SK-N-SH treated with all-trans-retinoic acid at 6 μM for 48 hours (cell line): ENCODE data around the gene UVRAG.
A peak's percentile ranks its signal among the peaks of the same experiment; 100 is the strongest.
"Not testable (repeated sequence)": the region's sequence is repeated elsewhere in the genome, so short reads cannot be mapped to it uniquely, and the experiment has no call there.

Experiments
- ATAC-seq: fragments of 200-7000 bp; cut with Tn5 transposase; 3 replicates; pipeline ENCODE4 v1.9.1; 2020; ENCODE audit warnings: mild to moderate bottlenecking, moderate library complexity
- ARNTL ChIP-seq: fragments of 450-650 bp; formaldehyde crosslinking; IDR thresholded peaks from 2 replicates; pipeline ENCODE4 v1.5.0; 2020; ENCODE audit warnings: low read depth, mild to moderate bottlenecking, moderate library complexity, borderline replicate concordance
- BACH2 ChIP-seq: fragments of 250-450 bp; sonication (Bioruptor Pico); IDR thresholded peaks from 2 replicates; pipeline ENCODE4 v1.9.0; 2021; ENCODE audit warnings: mild to moderate bottlenecking, borderline replicate concordance
- CREB5 ChIP-seq: fragments of 250-450 bp; sonication (Bioruptor Pico); IDR thresholded peaks from 2 replicates; pipeline ENCODE4 v1.5.1; 2020; ENCODE audit warnings: low read depth, mild to moderate bottlenecking, moderate library complexity
- CSDC2 ChIP-seq: fragments of 250-450 bp; sonication (Bioruptor Pico); IDR thresholded peaks from 2 replicates; pipeline ENCODE4 v1.5.0; 2020; ENCODE audit warnings: mild to moderate bottlenecking, moderate library complexity
- CSRNP3 ChIP-seq: fragments of 250-450 bp; sonication (Bioruptor Pico); IDR thresholded peaks from 2 replicates; pipeline ENCODE4 v1.5.1; 2021; ENCODE audit warnings: mild to moderate bottlenecking, moderate library complexity
- ESRRG ChIP-seq: fragments of 250-450 bp; sonication (Bioruptor Pico); IDR thresholded peaks from 2 replicates; pipeline ENCODE4 v1.6.1; 2021; ENCODE audit warnings: mild to moderate bottlenecking
- GLIS3 ChIP-seq: fragments of 250-450 bp; sonication (Bioruptor Pico); IDR thresholded peaks from 2 replicates; pipeline ENCODE4 v1.5.0; 2020; ENCODE audit warnings: mild to moderate bottlenecking, moderate library complexity
- ISL1 ChIP-seq: fragments of 250-450 bp; sonication (Bioruptor Pico); IDR thresholded peaks from 2 replicates; pipeline ENCODE4 v2.1.2; 2022; ENCODE audit warnings: mild to moderate bottlenecking, moderate library complexity
- OSR1 ChIP-seq: fragments of 250-450 bp; sonication (Bioruptor Pico); IDR thresholded peaks from 2 replicates; pipeline ENCODE4 v1.8.0; 2022; ENCODE audit warnings: moderate library complexity, mild to moderate bottlenecking, inconsistent platforms
- PATZ1 ChIP-seq: fragments of 250-450 bp; sonication (Bioruptor Pico); IDR thresholded peaks from 2 replicates; pipeline ENCODE4 v1.8.0; 2020; ENCODE audit warnings: mild to moderate bottlenecking, moderate library complexity, borderline replicate concordance
- POU6F1 ChIP-seq: fragments of 250-450 bp; sonication (Bioruptor Pico); IDR thresholded peaks from 2 replicates; pipeline ENCODE4 v1.8.0; 2021; ENCODE audit warnings: low read depth, mild to moderate bottlenecking, moderate library complexity, borderline replicate concordance
- PPARA ChIP-seq: fragments of 250-450 bp; sonication (Bioruptor Pico); IDR thresholded peaks from 2 replicates; pipeline ENCODE4 v1.5.0; 2020; ENCODE audit warnings: mild to moderate bottlenecking, borderline replicate concordance
- RARB ChIP-seq: fragments of 250-450 bp; sonication (Bioruptor Pico); IDR thresholded peaks from 2 replicates; pipeline ENCODE4 v1.8.0; 2021; ENCODE audit warnings: mild to moderate bottlenecking, moderate library complexity
- SNAI2 ChIP-seq: fragments of 250-450 bp; sonication (Bioruptor Pico); IDR thresholded peaks from 2 replicates; pipeline ENCODE4 v1.5.0; 2020; ENCODE audit warnings: mild to moderate bottlenecking, moderate library complexity
- TCF4 ChIP-seq: fragments of 250-450 bp; sonication (Bioruptor Pico); IDR thresholded peaks from 2 replicates; pipeline ENCODE4 v1.8.0; 2021; ENCODE audit warnings: mild to moderate bottlenecking, moderate library complexity, borderline replicate concordance
- TOX ChIP-seq: fragments of 250-450 bp; sonication (Bioruptor Pico); IDR thresholded peaks from 2 replicates; pipeline ENCODE4 v1.8.0; 2021; ENCODE audit warnings: mild to moderate bottlenecking, moderate library complexity, borderline replicate concordance
- ZC3H10 ChIP-seq: fragments of 250-450 bp; sonication (Bioruptor Pico); IDR thresholded peaks from 2 replicates; pipeline ENCODE4 v1.5.1; 2021; ENCODE audit warnings: mild to moderate bottlenecking, moderate library complexity
- ZFP3 ChIP-seq: fragments of 250-450 bp; sonication (Bioruptor Pico); IDR thresholded peaks from 2 replicates; pipeline ENCODE4 v1.5.0; 2020; ENCODE audit warnings: mild to moderate bottlenecking, moderate library complexity
- ZFP30 ChIP-seq: fragments of 450-650 bp; formaldehyde crosslinking; IDR thresholded peaks from 2 replicates; pipeline ENCODE4 v1.5.0; 2022; ENCODE audit warnings: mild to moderate bottlenecking, moderate library complexity
- ZNF565 ChIP-seq: fragments of 450-650 bp; formaldehyde crosslinking; conservative IDR thresholded peaks from 2 replicates; pipeline ENCODE4 v1.5.0; 2020; ENCODE audit warnings: low read depth, mild to moderate bottlenecking, moderate library complexity
- ZNF8 ChIP-seq: fragments of 450-650 bp; formaldehyde crosslinking; IDR thresholded peaks from 2 replicates; pipeline ENCODE4 v1.5.0; 2020; ENCODE audit warnings: mild to moderate bottlenecking, moderate library complexity

The UVRAG gene

GRCh38 chr11:75929706-75930105 is 114.7 kb downstream of the UVRAG start:
- TF ChIP-seq PATZ1: no peak
- no peak for TF ChIP-seq ZNF565 (CRISPR knock-in tag)
- TF ChIP-seq RARB (CRISPR knock-in tag): no peak
- no peak for TF ChIP-seq TOX (CRISPR knock-in tag)
- no peak for TF ChIP-seq GLIS3 (CRISPR knock-in tag)
- TF ChIP-seq ZNF8 (CRISPR knock-in tag): no peak
- no peak for TF ChIP-seq BACH2
- TF ChIP-seq ARNTL (CRISPR knock-in tag): no peak
- TF ChIP-seq ISL1 (CRISPR knock-in tag): no peak
- no peak for TF ChIP-seq CSRNP3 (CRISPR knock-in tag)
- no peak for TF ChIP-seq CSDC2 (CRISPR knock-in tag)
- no peak for ATAC-seq

GRCh38 chr11:75930534-75930933 is 115.5 kb downstream of the UVRAG start:
- TF ChIP-seq TCF4: no peak
- no peak for TF ChIP-seq ESRRG (CRISPR knock-in tag)
- TF ChIP-seq PATZ1: no peak
- TF ChIP-seq RARB (CRISPR knock-in tag): no peak
- no peak for TF ChIP-seq BACH2
- TF ChIP-seq ZFP30 (CRISPR knock-in tag): no peak
- no peak for TF ChIP-seq PPARA (CRISPR knock-in tag)
- TF ChIP-seq ISL1 (CRISPR knock-in tag): no peak
- no peak for TF ChIP-seq CSDC2 (CRISPR knock-in tag)
- no peak for TF ChIP-seq GLIS3 (CRISPR knock-in tag)
- TF ChIP-seq CSRNP3 (CRISPR knock-in tag): no peak
- no peak for TF ChIP-seq SNAI2 (CRISPR knock-in tag)
- no peak for TF ChIP-seq CREB5 (CRISPR knock-in tag)
- no peak for ATAC-seq

- ATAC-seq: 0 out of 3 replicates have a peak, but pooled peaks have one; percentile 20
- TF ChIP-seq GLIS3 (CRISPR knock-in tag) (no peak), POU6F1 (no peak), ZFP3 (no peak), ISL1 (CRISPR knock-in tag) (no peak), CSRNP3 (CRISPR knock-in tag) (no peak), ZC3H10 (CRISPR knock-in tag) (no peak), OSR1 (CRISPR knock-in tag) (no peak), ARNTL (CRISPR knock-in tag) (no peak), SNAI2 (CRISPR knock-in tag) (no peak), ESRRG (CRISPR knock-in tag) (no peak)
- TF ChIP-seq, all 23 proteins: peak for 0
These were observed 116.1 kb downstream of the UVRAG start for GRCh38 chr11:75931124-75931523.

- ATAC-seq: not testable (repeated sequence)
These were observed 118.7 kb downstream of the UVRAG start for GRCh38 chr11:75933736-75934135.
